Karpas-422 (cell line): ENCODE measurements around the gene DIDO1. TPM values are rescaled to one million over a fixed set of nuclear protein-coding genes. Genes with fewer than 3 reads are reported as not detected.

Experiments
- DNase-seq: peaks from one replicate; pipeline ENCODE4 v3.0.0-alpha.2; 2015
- H2AFZ ChIP-seq: fragments of 200-600 bp; sonication (generic); 2 replicates; pipeline ENCODE4 v1.6.1; 2014; ENCODE audit warnings: antibody characterized with exemption, low read length, mixed read lengths
- H3K27ac ChIP-seq: fragments of 200-600 bp; sonication (generic); 2 replicates; pipeline ENCODE4 v1.5.1; 2014; ENCODE audit warnings: mild to moderate bottlenecking, low read length, moderate library complexity
- H3K27me3 ChIP-seq: fragments of 200-600 bp; sonication (generic); 2 replicates; pipeline ENCODE4 v1.6.1; 2014; ENCODE audit warnings: low read length, mixed read lengths
- H3K36me3 ChIP-seq: fragments of 200-600 bp; sonication (generic); 2 replicates; pipeline ENCODE4 v1.6.1; 2014; ENCODE audit warnings: low read length, mixed read lengths; ENCODE audit not compliant: insufficient read depth
- H3K4me1 ChIP-seq: fragments of 200-600 bp; sonication (generic); 2 replicates; pipeline ENCODE4 v1.6.1; 2014; ENCODE audit warnings: mild to moderate bottlenecking, low read length, mixed read lengths
- H3K4me2 ChIP-seq: fragments of 200-600 bp; sonication (generic); 2 replicates; pipeline ENCODE4 v1.6.1; 2014; ENCODE audit warnings: low read length, low read depth, mild to moderate bottlenecking; ENCODE audit not compliant: poor library complexity, severe bottlenecking
- H3K4me3 ChIP-seq: fragments of 200-600 bp; sonication (generic); 2 replicates; pipeline ENCODE4 v1.5.1; 2014; ENCODE audit warnings: mild to moderate bottlenecking, antibody characterized with exemption, low read length, mixed read lengths
- H3K79me2 ChIP-seq: fragments of 200-600 bp; sonication (generic); 2 replicates; pipeline ENCODE4 v1.6.1; 2014; ENCODE audit warnings: mild to moderate bottlenecking, low read length, mixed read lengths
- H3K9ac ChIP-seq: fragments of 200-600 bp; sonication (generic); 2 replicates; pipeline ENCODE4 v1.6.0; 2014; ENCODE audit warnings: low read length
- H3K9me2 ChIP-seq: fragments of 200-600 bp; sonication (generic), shearing (Covaris generic); replicated peaks from 2 replicates; pipeline ENCODE4 v1.6.0; 2014; ENCODE audit warnings: mild to moderate bottlenecking, low read length, moderate library complexity; ENCODE audit not compliant: insufficient read depth
- H3K9me3 ChIP-seq: fragments of 300-700, 200-600 bp; sonication (generic); 2 replicates; pipeline ENCODE4 v1.6.1; 2014; ENCODE audit warnings: low read length, mixed read lengths
- H4K20me1 ChIP-seq: fragments of 200-600 bp; sonication (generic); 2 replicates; pipeline ENCODE4 v1.6.1; 2014; ENCODE audit warnings: mild to moderate bottlenecking, antibody characterized with exemption, low read length, low read depth; ENCODE audit not compliant: insufficient read depth
- total RNA-seq: library from RNA; depleted of rRNA; stranded (reverse); fragments of >200 nt; shearing (Covaris generic); gene quantifications from 2 replicates; pipeline ENCODE4 v1.2.3, GENCODE V29; 2014; ENCODE audit warnings: low replicate concordance

DIDO1 gene
- total RNA-seq, 1 experiment from 2014 or later: 35.4 TPM

DNA sequence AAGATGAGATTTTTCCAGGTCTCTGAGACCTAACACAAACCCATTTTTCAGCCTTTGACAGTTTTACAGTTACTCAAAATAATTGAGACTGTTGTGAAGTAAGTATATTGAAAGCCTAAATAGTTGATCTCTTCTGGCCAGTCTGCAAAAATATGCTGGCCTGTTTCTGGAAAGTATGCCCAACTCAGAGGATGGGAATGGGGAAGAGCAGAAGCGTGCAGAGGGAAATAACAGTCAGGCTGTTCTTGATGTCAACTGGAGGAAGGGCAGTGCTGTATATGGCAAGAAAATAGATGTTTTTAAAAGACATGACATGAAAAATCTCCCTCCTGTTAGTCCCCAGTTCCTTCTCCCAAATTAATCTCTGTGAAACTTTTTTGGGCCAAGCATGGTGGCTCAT is 15.5 kb upstream of the DIDO1 start:
- Histone ChIP-seq H3K79me2 (peaks cover 78% of the 10 kb centered on the region), H3K27me3 (no peaks in the 10 kb centered on the region), H2AFZ (no peak overlapping the region), H3K36me3 (peaks cover 53% of the 10 kb centered on the region), H3K4me3 (no peak overlapping the region), H3K27ac (no peak overlapping the region), H4K20me1 (peaks cover 10% of the 10 kb centered on the region; the same call in 1 of the 2 replicates), H3K9ac (no peak overlapping the region), H3K4me2 (no peak overlapping the region), H3K9me2 (no peaks in the 10 kb centered on the region), H3K9me3 (no peaks in the 10 kb centered on the region), H3K4me1 (peaks cover 16% of the 10 kb centered on the region)
- DNase-seq: no peak

DNA sequence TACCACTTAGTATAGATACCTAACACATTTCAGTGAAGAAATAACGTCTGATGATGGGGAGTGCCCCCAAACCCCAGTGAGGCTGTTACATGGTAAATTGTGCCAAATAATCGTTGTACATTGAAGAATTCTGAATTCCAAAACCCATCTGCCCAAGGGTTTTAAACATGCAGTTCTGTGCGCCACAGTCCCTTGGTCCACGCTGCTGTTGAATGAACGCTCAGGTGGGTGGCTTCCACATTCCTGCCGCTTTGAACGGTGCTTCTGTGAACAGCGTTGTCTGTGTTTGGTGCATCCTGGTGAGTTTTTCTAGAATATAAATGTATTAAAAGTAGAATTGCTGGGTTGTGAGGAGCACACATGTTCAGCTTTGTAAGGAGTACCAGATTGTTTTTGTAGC is 14.6 kb upstream of the DIDO1 start:
- Histone ChIP-seq H3K4me3 (no peak overlapping the region), H4K20me1 (peaks cover 12% of the 10 kb centered on the region; the same call in 1 of the 2 replicates), H3K4me1 (peaks cover 25% of the 10 kb centered on the region), H2AFZ (no peak overlapping the region), H3K36me3 (peaks cover 45% of the 10 kb centered on the region), H3K4me2 (no peak overlapping the region), H3K79me2 (peaks cover 82% of the 10 kb centered on the region), H3K9me3 (no peaks in the 10 kb centered on the region), H3K27me3 (no peaks in the 10 kb centered on the region), H3K9ac (no peak overlapping the region), H3K9me2 (no peaks in the 10 kb centered on the region), H3K27ac (no peak overlapping the region)
- no peak for DNase-seq

DNA sequence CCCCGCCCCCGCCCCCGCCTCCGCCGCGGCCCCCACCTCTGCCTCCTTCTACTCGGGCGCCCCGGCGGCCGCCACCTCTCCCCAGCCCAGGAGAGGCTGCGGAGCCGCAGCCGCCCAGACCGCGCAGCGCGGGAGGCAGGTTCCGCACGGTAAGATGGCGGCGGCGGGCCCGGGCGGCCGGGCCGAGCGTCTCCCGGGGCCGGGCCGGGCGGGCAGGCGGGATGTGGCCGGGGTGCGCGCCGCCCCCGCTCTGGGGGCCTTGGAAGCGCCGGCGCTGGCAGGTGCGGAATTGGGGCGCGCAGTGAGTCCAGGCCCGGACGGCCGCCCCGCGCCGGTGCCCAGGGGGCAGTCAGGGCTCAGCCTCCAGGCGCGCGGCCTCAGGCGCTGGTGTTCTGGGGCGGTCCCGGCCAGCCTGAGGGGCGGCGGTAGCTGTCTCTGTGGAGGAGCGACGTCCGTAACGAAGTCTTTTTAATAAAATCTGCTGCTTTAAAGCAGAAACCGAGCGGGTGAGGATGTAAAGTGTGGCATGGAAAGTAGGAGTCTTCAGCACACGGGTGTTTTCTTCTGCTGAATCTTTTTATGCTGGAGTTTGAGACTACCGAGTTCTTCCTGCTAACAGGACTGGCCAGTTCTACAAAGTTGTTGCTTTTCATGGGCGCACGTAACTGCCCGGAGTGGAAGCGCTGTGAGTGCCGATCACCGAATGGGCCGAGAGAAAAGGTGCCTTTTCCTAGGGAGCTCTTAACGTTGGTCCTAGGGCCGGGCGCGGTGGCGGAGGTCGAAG is 12.0 kb upstream of the DIDO1 start, which contains the start of gene GID8:
GID8 (plus strand) TSS at position 43 of the 784 bp plus-strand sequence. CDS start 3,356 bp downstream, outside the sequence.
- Histone ChIP-seq H3K4me1 (peaks cover 48% of the 10 kb centered on the region), H4K20me1 (peaks cover 18% of the 10 kb centered on the region; the same call in 1 of the 2 replicates)
- DNase-seq: peak; percentile 74

DNA sequence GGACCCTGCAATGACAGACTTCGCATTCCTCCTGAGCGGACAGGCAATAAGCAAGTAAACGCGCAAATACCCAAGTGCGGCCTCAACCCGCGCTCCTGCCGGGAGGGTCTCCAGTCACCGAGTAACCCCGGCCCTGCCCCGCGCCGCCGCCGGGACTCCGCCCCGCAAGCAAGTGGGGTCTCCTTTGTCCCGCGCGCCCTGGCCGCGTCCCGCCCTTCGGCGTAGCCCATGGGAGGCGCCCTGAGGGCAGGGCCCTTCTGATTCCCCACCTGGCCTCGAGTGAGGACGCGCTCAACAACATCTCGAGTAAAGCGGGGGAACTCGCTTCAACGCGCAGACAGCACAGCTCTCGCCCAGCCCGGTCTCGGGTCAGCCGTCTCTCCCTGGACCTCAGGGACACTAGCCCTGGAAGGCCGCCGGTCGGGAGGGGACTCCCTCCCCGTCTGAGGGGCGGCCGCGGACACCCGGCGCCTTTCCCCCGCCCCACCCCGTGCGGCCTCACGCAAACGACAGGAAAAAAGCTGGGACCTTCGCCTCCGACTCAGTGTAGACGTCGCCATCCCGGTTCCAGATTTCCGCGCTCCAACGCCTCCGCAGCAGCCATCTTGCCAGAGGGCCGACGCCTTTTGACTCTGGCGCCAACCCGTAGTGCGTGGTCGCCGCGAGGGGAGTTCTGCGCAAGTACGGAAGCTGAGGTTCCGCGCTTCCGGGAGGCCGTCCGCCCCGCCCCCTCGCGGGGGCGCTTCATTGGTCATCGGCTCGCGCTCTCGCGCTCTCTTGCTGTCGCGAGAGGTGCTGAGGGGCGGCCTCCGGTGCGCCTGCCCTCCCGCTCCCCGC is 11.2 kb upstream of the DIDO1 start:
- peak; percentile 98 for DNase-seq
- H3K4me2 ChIP-seq: peak overlapping the region; percentile 84
- H3K27ac ChIP-seq: peak overlapping the region; percentile 77
- H3K79me2 ChIP-seq: peaks cover 95% of the 10 kb centered on the region
- H3K4me1 ChIP-seq: peaks cover 52% of the 10 kb centered on the region
- H4K20me1 ChIP-seq: peaks cover 18% of the 10 kb centered on the region; the same call in 1 of the 2 replicates
- H3K9ac ChIP-seq: peak overlapping the region; percentile 95
- no peaks in the 10 kb centered on the region for H3K9me3 ChIP-seq
- no peaks in the 10 kb centered on the region for H3K27me3 ChIP-seq
- H2AFZ ChIP-seq: peak overlapping the region; percentile 72; the same call in 1 of the 2 replicates
- H3K9me2 ChIP-seq: no peaks in the 10 kb centered on the region
- H3K4me3 ChIP-seq: peak overlapping the region; percentile 73
- peaks cover 26% of the 10 kb centered on the region; the same call in 1 of the 2 replicates for H3K36me3 ChIP-seq

More for the DNA sequence above, 12.0 kb upstream of the DIDO1 start, which contains the start of gene GID8:
- peak within 1 kb of the TSS; percentile 85 for H3K4me2 ChIP-seq
- H3K4me3 ChIP-seq: peak within 1 kb of the TSS; percentile 96
- peak within 1 kb of the TSS; percentile 97 for H3K9ac ChIP-seq
- no peaks in the 10 kb centered on the region for H3K27me3 ChIP-seq
- peaks cover 95% of the 10 kb centered on the region for H3K79me2 ChIP-seq
- peak within 1 kb of the TSS; percentile 72; the same call in 1 of the 2 replicates for H2AFZ ChIP-seq
- H3K9me2 ChIP-seq: no peaks in the 10 kb centered on the region
- peaks cover 33% of the 10 kb centered on the region; the same call in 1 of the 2 replicates for H3K36me3 ChIP-seq
- H3K27ac ChIP-seq: peak within 1 kb of the TSS; percentile 77
- no peaks in the 10 kb centered on the region for H3K9me3 ChIP-seq

DNA sequence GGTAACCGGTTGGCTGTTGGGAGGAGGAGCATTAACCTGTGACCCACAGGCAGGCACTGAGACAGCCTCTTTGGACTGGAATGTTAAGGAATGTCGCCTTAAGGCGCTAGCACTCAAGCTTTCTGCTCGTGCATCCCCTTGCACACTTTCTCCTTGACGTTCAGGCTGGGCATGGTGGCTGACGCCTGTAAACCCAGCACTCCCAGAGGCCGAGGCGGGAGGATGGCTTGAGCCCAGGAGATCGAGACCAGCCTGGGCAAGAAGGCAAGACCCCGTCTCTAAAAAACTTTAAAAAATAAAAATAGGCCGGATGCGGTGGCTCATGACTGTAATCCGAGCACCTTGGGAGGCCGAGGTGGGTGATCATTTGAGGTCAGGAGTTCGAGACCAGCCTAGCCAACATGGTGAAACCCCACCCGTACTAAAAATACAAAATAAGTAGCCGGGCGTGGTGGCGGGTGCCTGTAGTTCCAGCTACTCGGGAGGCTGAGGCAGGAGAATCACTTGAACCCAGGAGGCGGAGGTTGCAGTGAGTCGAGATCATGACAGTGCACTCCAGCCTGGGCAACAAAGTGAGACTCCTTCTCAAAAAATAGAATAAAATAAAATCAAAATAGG is 9.8 kb upstream of the DIDO1 start:
- H3K4me2 ChIP-seq: peak overlapping the region; percentile 84
- no peaks in the 10 kb centered on the region for H3K9me2 ChIP-seq
- H3K36me3 ChIP-seq: peaks cover 19% of the 10 kb centered on the region; the same call in 1 of the 2 replicates
- DNase-seq: no peak
- no peak overlapping the region for H3K27ac ChIP-seq
- peaks cover 14% of the 10 kb centered on the region; the same call in 1 of the 2 replicates for H4K20me1 ChIP-seq
- peak overlapping the region; percentile 22; the same call in 1 of the 2 replicates for H3K9ac ChIP-seq
- peaks cover 65% of the 10 kb centered on the region for H3K4me1 ChIP-seq
- H3K9me3 ChIP-seq: no peaks in the 10 kb centered on the region
- peaks cover 95% of the 10 kb centered on the region for H3K79me2 ChIP-seq
- H3K4me3 ChIP-seq: peak overlapping the region; percentile 73; the same call in 1 of the 2 replicates
- H3K27me3 ChIP-seq: no peaks in the 10 kb centered on the region
- no peak overlapping the region for H2AFZ ChIP-seq

DNA sequence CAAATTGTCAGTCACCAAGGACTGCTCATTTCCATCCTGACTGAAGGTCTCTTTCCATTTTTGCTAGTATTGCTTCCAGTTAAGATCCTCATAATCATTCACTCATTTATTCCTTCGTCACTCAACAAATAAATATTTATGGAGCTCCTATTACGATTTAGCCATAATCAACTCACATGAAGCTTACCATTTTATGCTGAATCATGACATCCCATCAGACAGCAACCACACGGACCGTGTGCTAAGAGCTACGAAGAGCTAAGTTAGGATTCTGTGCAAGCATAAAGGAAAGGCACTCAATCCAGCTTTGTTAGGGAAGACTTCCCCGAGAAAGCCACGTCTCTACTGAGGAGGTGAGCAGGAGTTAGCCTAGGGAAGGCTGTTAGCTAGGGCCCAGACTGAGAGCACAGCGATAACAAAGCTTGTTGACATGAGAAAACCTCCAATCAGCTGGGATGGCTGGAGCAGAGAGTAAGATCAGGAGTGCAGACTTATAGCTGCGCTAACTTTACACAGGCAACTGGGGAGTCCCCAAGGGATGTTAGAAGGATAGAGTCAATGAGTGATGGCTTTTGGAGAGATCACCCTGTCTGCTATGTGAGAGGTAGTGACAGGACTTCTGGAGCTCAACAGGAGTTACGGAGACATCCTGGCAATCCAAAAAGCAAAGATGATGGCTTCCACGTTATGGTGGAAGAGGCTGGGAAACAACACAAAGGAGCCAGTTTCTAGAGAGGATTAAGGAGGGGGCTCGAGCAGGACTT is 9.1 kb upstream of the DIDO1 start:
- Histone ChIP-seq H3K4me3 (no peak overlapping the region), H3K9me3 (no peaks in the 10 kb centered on the region), H2AFZ (no peak overlapping the region), H3K36me3 (peaks cover 13% of the 10 kb centered on the region; the same call in 1 of the 2 replicates), H3K9me2 (no peaks in the 10 kb centered on the region), H3K79me2 (peaks cover 95% of the 10 kb centered on the region), H3K4me1 (peaks cover 72% of the 10 kb centered on the region), H3K4me2 (peak overlapping the region; percentile 84), H4K20me1 (peaks cover 14% of the 10 kb centered on the region; the same call in 1 of the 2 replicates), H3K9ac (peak overlapping the region; percentile 25; the same call in 1 of the 2 replicates), H3K27ac (no peak overlapping the region), H3K27me3 (no peaks in the 10 kb centered on the region)
- no peak for DNase-seq

DNA sequence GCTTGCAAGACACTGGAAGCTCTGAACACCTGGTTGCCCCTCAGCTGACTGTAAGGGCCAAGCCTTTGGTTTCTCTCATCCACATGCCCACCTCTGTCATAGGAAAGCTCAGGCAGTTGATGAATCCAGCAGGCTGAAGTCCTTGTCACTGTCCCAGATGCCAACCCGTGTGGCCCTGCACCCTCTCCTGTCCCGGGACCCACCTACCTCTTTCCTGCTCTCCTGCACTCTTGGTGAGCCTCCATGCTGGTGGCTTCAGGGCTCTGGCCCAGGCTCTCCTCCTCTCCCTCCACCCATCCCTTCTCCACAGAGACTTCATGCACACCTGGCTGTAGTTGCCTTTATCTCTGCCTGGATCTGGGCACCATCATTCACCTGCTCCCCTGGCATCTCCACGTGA is 7.7 kb upstream of the DIDO1 start:
- no peak overlapping the region for H3K4me3 ChIP-seq
- DNase-seq: no peak
- H4K20me1 ChIP-seq: peaks cover 14% of the 10 kb centered on the region; the same call in 1 of the 2 replicates
- no peak overlapping the region for H2AFZ ChIP-seq
- H3K4me1 ChIP-seq: peaks cover 73% of the 10 kb centered on the region
- no peak overlapping the region for H3K27ac ChIP-seq
- peaks cover 13% of the 10 kb centered on the region; the same call in 1 of the 2 replicates for H3K36me3 ChIP-seq
- no peaks in the 10 kb centered on the region for H3K9me3 ChIP-seq
- no peak overlapping the region for H3K4me2 ChIP-seq
- peaks cover 95% of the 10 kb centered on the region for H3K79me2 ChIP-seq
- H3K9ac ChIP-seq: no peak overlapping the region
- H3K27me3 ChIP-seq: no peaks in the 10 kb centered on the region
- no peaks in the 10 kb centered on the region for H3K9me2 ChIP-seq
